GM12878 (cell line): ENCODE measurements around the gene KAZN.

ENCODE experiments used
- CEBPB ChIP-seq, 2 experiments: fragments of 150-350 bp in 1 of 2; IDR thresholded peaks; 2 replicates each; pipeline ENCODE4 v1.6.1; 2012 to 2014; ENCODE audit warnings: low read depth in 2 of 2, low read length in 2 of 2, borderline replicate concordance in 1 of 2, inconsistent platforms in 1 of 2
- E4F1 ChIP-seq: fragments of 450-650 bp; IDR thresholded peaks from 2 replicates; pipeline ENCODE4 v1.6.1; 2018; ENCODE audit warnings: borderline replicate concordance, mild to moderate bottlenecking; ENCODE audit not compliant: partially characterized antibody
- EP300 ChIP-seq, 2 experiments: fragments of 150-350 bp in 1 of 2; IDR thresholded peaks; 2 replicates each; pipeline ENCODE4 v1.6.1; 2011 to 2012; ENCODE audit warnings: low read depth in 2 of 2, low read length in 2 of 2, borderline replicate concordance in 1 of 2, improper control_type of control experiment in 1 of 2, inconsistent platforms in 1 of 2; ENCODE audit not compliant: control insufficient read depth in 1 of 2
- NBN ChIP-seq: fragments of 450-650 bp; IDR thresholded peaks from 2 replicates; pipeline ENCODE4 v1.6.1; 2016
- NFYA ChIP-seq: IDR thresholded peaks from 2 replicates; pipeline ENCODE4 v1.6.1; 2011; ENCODE audit warnings: low read depth, mild to moderate bottlenecking, low read length, improper control_type of control experiment, borderline replicate concordance
- POLR2A ChIP-seq: IDR thresholded peaks from 2 replicates; pipeline ENCODE4 v1.6.1; 2011; ENCODE audit warnings: low read depth, mild to moderate bottlenecking, low read length
- POLR2AphosphoS2 ChIP-seq: IDR thresholded peaks from 2 replicates; pipeline ENCODE4 v1.6.1; 2011; ENCODE audit warnings: low read depth, mild to moderate bottlenecking, low read length, improper control_type of control experiment, moderate library complexity
- YY1 ChIP-seq: IDR thresholded peaks from 2 replicates; pipeline ENCODE4 v1.6.1; 2011; ENCODE audit warnings: low read depth, mild to moderate bottlenecking, low read length
- TF ChIP-seq, protein P1 (sequence below): IDR thresholded peaks from 2 replicates; pipeline ENCODE4 v1.6.1; 2011; ENCODE audit warnings: borderline replicate concordance, low read depth, mild to moderate bottlenecking, moderate library complexity, mixed read lengths, low read length; ENCODE audit not compliant: insufficient read depth; ENCODE audit errors: extremely low read length
- TF ChIP-seq, protein P2 (sequence below), 3 experiments: IDR thresholded peaks in 2 of 3; conservative IDR thresholded peaks in 1 of 3; 2 replicates each; pipeline ENCODE4 v1.5.1; 2011; ENCODE audit warnings: low read depth in 3 of 3, low read length in 3 of 3, mild to moderate bottlenecking in 3 of 3, control low read depth in 2 of 3, moderate library complexity in 2 of 3, inconsistent platforms in 1 of 3, mixed read lengths in 1 of 3; ENCODE audit not compliant: control insufficient read depth in 2 of 3, insufficient read depth in 1 of 3; ENCODE audit errors: extremely low read depth in 1 of 3
- TF ChIP-seq, protein P3 (sequence below): IDR thresholded peaks from 2 replicates; pipeline ENCODE4 v1.6.1; 2011; ENCODE audit warnings: mild to moderate bottlenecking, low read depth, low read length, moderate library complexity; ENCODE audit not compliant: insufficient replicate concordance
- TF ChIP-seq, protein P4 (sequence below): fragments of 450-650 bp; formaldehyde crosslinking; IDR thresholded peaks from 2 replicates; pipeline ENCODE4 v1.5.0; 2022; ENCODE audit warnings: mild to moderate bottlenecking, missing genetic modification characterization
- TF ChIP-seq, protein P5 (sequence below): IDR thresholded peaks from 2 replicates; pipeline ENCODE4 v1.6.1; 2012; ENCODE audit warnings: mild to moderate bottlenecking, low read depth, low read length

GRCh38 chr1:14750490-14750889, 152.0 kb downstream of the KAZN start:
- TF ChIP-seq E4F1 (no peak), NFYA (no peak), POLR2A (no peak), CEBPB (IDR thresholded peaks at IDR 0.05; ENCODE audit: borderline replicate concordance in 1 of 2, low read depth in 2 of 2, low read length in 2 of 2) (no peak), NBN (no peak), YY1 (no peak), EP300 (IDR thresholded peaks at IDR 0.05; ENCODE audit: borderline replicate concordance in 1 of 2, control insufficient read depth in 1 of 2, low read depth in 2 of 2, low read length in 2 of 2) (no peak), POLR2AphosphoS2 (no peak)
- TF ChIP-seq, protein P1, sequence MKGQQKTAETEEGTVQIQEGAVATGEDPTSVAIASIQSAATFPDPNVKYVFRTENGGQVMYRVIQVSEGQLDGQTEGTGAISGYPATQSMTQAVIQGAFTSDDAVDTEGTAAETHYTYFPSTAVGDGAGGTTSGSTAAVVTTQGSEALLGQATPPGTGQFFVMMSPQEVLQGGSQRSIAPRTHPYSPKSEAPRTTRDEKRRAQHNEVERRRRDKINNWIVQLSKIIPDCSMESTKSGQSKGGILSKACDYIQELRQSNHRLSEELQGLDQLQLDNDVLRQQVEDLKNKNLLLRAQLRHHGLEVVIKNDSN = no peak
- TF ChIP-seq, protein P2, sequence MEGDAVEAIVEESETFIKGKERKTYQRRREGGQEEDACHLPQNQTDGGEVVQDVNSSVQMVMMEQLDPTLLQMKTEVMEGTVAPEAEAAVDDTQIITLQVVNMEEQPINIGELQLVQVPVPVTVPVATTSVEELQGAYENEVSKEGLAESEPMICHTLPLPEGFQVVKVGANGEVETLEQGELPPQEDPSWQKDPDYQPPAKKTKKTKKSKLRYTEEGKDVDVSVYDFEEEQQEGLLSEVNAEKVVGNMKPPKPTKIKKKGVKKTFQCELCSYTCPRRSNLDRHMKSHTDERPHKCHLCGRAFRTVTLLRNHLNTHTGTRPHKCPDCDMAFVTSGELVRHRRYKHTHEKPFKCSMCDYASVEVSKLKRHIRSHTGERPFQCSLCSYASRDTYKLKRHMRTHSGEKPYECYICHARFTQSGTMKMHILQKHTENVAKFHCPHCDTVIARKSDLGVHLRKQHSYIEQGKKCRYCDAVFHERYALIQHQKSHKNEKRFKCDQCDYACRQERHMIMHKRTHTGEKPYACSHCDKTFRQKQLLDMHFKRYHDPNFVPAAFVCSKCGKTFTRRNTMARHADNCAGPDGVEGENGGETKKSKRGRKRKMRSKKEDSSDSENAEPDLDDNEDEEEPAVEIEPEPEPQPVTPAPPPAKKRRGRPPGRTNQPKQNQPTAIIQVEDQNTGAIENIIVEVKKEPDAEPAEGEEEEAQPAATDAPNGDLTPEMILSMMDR (IDR thresholded peaks at IDR 0.05 in 2 of 3, conservative IDR thresholded peaks at IDR 0.05 in 1 of 3; ENCODE audit: control insufficient read depth in 2 of 3, extremely low read depth in 1 of 3, insufficient read depth in 1 of 3, low read depth in 3 of 3, low read length in 3 of 3) = no peak
- TF ChIP-seq, protein P3, sequence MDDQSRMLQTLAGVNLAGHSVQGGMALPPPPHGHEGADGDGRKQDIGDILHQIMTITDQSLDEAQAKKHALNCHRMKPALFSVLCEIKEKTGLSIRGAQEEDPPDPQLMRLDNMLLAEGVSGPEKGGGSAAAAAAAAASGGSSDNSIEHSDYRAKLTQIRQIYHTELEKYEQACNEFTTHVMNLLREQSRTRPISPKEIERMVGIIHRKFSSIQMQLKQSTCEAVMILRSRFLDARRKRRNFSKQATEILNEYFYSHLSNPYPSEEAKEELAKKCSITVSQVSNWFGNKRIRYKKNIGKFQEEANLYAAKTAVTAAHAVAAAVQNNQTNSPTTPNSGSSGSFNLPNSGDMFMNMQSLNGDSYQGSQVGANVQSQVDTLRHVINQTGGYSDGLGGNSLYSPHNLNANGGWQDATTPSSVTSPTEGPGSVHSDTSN = no peak
- TF ChIP-seq, protein P4, sequence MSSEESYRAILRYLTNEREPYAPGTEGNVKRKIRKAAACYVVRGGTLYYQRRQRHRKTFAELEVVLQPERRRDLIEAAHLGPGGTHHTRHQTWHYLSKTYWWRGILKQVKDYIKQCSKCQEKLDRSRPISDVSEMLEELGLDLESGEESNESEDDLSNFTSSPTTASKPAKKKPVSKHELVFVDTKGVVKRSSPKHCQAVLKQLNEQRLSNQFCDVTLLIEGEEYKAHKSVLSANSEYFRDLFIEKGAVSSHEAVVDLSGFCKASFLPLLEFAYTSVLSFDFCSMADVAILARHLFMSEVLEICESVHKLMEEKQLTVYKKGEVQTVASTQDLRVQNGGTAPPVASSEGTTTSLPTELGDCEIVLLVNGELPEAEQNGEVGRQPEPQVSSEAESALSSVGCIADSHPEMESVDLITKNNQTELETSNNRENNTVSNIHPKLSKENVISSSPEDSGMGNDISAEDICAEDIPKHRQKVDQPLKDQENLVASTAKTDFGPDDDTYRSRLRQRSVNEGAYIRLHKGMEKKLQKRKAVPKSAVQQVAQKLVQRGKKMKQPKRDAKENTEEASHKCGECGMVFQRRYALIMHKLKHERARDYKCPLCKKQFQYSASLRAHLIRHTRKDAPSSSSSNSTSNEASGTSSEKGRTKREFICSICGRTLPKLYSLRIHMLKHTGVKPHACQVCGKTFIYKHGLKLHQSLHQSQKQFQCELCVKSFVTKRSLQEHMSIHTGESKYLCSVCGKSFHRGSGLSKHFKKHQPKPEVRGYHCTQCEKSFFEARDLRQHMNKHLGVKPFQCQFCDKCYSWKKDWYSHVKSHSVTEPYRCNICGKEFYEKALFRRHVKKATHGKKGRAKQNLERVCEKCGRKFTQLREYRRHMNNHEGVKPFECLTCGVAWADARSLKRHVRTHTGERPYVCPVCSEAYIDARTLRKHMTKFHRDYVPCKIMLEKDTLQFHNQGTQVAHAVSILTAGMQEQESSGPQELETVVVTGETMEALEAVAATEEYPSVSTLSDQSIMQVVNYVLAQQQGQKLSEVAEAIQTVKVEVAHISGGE (CRISPR knock-in tag) = no peak
- TF ChIP-seq, protein P5, sequence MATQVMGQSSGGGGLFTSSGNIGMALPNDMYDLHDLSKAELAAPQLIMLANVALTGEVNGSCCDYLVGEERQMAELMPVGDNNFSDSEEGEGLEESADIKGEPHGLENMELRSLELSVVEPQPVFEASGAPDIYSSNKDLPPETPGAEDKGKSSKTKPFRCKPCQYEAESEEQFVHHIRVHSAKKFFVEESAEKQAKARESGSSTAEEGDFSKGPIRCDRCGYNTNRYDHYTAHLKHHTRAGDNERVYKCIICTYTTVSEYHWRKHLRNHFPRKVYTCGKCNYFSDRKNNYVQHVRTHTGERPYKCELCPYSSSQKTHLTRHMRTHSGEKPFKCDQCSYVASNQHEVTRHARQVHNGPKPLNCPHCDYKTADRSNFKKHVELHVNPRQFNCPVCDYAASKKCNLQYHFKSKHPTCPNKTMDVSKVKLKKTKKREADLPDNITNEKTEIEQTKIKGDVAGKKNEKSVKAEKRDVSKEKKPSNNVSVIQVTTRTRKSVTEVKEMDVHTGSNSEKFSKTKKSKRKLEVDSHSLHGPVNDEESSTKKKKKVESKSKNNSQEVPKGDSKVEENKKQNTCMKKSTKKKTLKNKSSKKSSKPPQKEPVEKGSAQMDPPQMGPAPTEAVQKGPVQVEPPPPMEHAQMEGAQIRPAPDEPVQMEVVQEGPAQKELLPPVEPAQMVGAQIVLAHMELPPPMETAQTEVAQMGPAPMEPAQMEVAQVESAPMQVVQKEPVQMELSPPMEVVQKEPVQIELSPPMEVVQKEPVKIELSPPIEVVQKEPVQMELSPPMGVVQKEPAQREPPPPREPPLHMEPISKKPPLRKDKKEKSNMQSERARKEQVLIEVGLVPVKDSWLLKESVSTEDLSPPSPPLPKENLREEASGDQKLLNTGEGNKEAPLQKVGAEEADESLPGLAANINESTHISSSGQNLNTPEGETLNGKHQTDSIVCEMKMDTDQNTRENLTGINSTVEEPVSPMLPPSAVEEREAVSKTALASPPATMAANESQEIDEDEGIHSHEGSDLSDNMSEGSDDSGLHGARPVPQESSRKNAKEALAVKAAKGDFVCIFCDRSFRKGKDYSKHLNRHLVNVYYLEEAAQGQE = no peak
